Measurements from ENCODE around the gene FRMD4A.
"Not testable (repeated sequence)": the region's sequence is repeated elsewhere in the genome, so short reads cannot be mapped to it uniquely, and the experiment has no call there.

Gene FRMD4A

DNA sequence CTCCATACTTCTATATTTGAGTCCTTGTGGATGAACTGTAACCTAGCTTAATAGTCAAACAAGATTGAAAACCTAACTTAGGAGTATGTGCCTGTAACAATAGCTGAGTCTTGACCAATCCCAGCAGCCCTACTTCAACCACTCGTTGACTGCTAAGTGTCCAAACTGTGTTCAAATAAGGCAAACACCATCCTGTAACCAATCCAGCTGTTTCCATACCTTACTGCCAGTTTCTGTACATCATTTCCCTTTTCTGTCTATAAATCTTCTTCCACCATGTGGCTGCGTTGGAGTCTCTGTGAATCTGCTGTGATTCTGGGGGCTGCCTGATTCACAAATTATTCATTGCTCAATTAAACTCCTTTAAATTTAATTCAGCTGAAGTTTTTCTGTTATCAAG, 195.5 kb downstream of the FRMD4A start:
- DNase-seq = not testable (repeated sequence)

DNA sequence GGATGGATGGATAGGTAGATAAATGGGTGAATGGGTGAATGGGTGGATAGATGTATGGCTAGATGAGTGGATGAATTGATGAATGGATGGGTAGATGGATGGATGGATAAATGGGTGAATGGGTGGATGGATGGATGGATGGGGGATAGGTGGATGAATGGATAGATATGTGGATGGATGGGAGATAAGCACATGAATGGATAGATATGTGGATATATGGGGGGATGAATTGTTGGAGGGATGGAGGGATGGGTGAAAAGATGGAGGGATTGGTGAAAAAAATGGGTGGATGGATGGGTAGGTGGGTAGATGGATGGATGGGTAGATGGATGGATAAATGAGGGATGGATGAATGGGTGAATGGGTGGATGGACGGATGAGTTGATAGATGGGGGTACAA, 196.4 kb downstream of the FRMD4A start:
- no peak for DNase-seq

DNA sequence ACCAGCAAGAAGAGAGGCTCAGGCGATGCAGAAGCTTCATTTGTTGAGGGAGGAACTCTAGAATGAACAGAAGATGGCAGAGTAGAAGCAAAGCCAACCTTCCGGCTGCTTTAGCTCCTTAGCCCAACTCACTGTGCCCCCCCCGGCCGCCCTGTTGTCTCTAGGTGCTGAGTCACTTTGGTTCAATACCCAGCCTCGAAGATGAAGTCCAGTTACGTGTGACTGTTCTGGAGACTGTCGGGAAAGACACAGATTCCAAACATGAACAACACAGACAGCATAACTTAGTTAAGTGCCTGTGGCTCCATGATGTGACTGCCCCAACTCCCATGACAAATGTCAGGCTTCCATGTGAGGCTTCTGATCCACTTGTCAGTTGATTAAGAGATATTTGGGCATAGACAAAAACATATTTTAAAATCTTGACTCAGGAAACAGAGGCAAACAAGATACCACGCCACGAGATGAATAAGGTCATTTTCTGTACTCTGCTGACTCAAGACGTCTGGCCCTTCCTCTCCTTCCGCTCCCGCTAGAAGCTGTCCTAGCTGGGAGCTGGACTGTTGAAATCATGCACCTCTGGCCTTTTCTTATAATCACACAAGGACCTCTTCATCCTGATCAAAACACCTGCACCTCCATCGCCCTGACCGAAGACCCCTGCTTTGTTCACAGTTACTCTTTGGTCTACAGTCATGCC, 199.3 kb downstream of the FRMD4A start:
- DNase-seq = no peak

DNA sequence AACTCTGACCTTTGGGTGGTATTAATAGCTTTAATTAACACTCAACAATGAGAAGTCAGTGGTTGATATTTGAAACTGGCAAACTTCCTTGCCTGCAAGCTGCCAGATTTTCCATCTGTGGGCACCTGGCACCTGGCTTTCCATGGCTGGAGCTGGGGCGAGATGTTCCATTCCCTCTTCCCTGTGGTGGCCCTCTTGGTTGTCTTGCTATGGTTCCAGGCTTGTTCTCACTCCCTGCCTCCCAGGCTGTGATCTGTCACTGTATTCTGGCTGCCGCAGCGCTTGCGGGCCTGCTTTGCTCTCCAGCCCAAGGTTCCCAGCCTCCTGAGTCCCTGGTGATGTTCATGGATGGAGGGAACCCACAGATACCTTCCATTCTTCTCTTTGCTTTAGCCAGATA, 201.0 kb downstream of the FRMD4A start:
- DNase-seq = no peak

DNA sequence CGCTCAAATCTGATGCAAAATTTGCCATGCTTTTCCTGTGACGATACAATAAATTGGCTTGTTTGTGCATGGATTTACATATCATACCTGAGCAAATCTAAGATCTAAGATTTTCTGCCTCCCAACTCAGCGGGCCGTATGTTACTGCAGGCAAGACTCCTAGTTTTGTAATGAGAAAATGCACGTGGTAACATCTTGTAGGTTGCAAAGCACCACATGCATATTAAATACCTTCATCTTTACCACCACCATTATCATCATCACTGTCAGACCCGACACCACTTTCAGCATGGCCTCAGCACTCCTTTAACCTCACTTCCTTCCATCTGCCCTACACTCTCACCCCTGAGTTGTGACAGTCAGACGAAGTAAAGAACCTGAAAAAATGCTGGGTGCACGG, 202.2 kb downstream of the FRMD4A start:
- no peak for DNase-seq

DNA sequence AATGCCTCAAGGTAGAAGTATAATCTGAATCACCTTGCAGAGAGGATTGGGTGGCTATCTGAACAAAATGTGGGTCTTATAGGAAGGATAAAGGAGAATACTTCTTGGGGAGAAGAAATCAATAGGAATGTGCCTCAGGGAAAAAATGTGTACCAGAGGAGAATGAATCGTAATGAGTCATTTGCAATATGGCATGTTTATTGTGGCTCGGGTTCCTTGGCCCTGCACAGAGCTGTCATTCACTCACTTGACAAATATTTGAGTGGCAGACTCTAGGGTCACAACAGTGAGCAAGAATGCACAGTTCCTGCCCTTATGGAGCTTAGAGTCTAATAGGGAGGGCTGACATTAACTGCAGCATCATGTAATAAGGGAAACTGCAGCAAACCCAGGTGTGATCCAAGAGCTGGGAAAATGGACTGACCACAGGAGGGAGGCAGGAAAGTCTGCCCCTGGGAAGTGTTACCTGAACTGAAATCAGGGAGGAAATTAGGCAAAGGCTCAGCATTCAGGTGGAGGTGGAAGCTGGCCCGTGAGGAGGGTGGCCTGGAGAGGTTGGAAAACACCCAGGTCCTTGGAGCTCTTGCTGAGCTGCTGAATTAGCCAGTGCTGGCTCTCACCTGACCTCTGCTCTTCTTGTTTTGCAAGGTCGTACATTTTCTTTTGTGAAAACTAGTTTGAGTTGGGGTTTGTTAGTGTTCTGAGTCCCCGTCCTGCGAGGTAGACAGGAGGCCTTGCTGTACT, 203.9 kb downstream of the FRMD4A start:
- no peak for DNase-seq

DNA sequence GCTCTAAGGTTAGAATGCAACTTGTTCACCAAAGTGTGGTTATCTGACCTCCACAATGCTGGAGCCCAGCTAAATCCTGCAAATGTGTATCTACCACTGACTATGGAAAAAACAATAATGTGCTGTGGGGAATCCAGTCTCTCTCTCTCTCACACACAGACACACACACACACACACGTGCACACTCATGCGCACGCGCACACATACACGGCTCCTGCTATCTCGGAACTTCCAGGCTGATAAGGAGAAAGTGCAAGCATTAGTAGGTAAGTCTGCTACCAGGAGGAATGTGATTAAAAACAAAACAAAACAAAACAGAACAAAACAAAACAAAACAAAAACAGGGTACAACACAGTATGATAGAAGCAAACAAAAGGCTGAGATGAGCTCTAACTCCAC, 205.2 kb downstream of the FRMD4A start:
- DNase-seq = no peak

DNA sequence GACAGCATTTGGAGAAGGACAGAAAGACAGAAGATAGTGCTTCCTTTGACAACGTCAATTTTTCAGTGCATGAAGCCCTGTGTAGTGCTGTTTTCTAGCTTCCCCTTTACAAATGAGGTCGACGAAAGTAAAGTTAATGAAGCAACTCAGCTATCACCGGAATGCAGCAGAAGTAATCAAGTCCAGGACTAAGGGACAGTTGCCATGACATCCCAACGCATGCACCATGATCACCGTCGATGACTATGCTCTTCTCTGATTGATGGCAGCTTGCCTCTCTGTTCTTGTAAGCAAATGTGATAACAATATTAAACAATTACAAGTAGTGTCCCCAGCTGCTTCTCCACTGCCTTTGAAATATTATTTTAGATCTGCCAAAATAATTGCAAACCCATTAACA, 205.8 kb downstream of the FRMD4A start:
- no peak for DNase-seq

DNA sequence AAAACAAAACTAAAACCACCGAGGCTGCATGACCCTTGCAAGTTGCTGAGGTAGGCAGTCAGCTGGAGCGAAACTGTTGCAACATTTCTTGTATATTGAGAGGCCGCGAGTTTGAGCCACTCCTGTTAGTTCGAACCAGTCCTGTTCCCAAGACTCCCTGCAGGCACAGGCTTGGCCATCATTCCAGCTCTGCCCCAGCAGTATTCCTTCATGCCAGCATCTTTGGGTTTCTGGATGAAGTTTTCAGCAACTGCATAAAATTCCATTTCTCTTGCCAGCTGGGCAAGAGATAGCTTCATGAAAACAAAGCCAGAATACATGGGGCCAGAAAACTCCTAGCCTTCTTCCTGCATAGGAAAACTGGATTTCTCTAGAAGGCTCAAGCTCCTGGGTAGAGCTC, 207.6 kb downstream of the FRMD4A start:
- DNase-seq = no peak

DNA sequence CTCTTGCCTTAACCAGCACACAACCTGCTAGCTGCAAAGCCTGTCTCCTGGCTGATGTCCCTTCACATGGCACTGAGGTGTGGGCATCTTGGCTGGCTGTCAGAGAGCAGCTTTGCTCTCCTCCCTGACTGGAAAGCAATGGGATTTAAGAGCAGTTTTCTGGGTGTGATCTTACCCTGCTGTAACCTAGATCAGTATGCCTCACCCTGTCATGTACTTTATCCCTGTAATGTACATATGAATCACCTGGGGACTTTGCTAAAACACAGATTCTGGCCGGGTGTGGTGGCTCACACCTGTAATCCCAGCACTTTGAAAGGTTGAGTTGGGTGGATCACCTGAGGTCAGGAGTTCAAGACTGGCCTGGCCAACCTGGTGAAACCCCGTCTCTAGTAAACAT, 209.9 kb downstream of the FRMD4A start:
- no peak for DNase-seq

DNA sequence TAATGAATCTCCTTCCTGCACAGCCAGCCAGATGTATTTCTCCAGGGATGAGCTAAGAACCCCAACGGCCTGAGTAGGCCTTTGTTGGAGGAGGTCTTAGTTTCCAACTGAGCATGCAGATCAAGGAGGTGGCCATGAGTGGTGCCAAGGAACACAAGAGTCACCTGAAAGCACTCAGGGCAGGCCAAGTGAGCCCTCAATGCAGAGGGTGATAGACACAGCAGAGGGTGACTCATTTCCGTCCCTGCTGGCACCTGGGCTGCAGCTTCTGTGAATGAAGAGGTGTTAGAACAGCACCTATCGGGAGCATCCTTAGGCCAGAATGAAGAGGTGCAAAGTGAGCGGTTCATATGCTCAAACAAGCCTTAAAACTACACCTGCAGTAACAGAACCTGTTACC, 211.8 kb downstream of the FRMD4A start:
- DNase-seq = no peak

DNA sequence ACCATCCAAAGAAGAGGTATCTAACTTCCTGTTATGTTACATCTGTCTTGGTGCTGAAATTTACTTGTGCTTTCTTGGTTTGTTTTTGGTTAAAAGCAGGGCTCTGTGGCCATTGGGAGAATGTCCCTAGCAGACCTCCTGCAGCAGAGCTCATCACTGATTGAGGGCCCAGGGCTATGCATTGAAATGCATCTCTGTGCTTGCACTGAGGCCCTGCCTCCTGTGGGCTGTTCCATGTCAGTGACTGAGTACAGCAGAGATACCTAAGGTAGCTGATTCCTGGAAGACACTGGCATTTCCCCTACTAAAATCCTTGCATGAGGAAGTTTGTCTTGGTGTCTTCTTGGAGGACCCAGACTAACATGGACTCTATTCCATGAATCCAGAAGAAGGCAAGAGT, 213.9 kb downstream of the FRMD4A start:
- DNase-seq = no peak

DNA sequence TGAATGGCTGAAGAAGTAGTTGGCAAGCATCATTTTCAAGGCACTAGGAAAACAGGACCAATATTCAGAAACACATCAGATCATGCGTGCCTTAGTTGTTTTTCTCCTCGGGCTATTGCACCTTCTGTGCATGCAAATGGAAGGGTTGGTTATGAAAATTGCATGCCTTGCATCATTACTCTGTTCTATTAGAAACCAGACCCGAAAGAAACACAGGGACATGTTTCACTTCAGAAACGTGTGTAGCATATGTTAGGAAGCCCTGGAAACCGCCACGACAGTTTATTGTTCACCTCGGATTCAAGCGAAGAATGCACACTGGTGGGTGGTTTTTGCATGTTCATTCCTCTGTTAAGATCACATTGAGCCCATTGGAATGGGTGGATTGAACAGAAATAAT, 214.7 kb downstream of the FRMD4A start:
- no peak for DNase-seq

DNA sequence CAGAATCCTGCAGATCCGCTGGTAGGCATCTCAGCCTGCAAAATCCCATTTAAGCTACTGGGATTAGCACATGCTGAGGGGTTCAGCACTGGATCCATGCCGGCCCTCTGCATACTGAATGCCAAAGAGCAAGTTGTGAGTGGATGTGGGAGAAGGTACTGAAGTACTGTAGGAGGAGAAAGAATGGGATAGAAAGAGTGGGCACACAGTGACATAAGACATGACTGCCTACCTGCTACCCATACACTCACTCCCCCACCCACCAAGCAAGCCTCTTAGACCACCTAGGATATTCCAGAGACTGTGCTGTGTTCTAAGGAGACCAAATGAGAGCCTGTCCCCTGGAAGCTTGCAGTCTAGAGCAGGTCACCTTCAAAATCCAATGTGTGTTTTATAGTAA, 215.9 kb downstream of the FRMD4A start:
- DNase-seq = no peak

DNA sequence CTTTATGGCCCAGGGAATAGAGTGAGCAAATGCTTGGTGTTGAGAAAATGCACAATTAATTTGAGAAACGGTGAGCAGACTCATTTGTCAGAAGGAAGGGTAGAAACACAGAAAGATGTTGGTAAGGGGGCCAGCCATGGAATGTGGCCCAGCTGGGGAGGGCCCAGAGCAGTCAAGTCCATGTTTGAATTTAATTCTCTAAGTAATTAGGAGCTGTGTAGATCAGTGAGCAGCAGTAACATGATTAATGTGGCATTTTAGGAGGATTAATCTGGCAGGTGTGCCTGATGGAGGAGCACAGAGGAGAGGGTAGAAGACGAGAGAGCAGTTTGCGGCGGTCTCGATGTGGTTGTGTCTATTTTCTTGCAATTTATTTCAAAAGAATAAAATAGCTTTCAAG, 218.7 kb downstream of the FRMD4A start:
- no peak for DNase-seq

DNA sequence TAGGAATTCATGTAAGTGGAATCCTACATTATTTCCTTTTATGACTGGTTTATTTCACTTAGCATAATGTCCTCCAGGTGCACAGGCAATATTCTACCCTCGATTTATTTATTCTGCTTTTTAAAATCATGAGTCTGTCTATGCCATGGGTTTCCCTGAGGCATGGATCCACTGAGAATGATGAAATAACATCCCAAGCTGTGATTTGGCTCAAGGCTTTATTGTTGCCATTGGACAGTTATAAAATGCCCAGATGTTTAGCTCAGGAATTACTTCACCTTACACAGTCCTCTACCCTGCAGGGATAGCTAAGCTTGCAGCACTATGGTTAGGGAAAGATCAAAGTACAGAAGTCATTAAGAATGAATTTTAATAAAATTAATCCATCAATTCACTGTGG, 219.5 kb downstream of the FRMD4A start:
- DNase-seq = no peak

DNA sequence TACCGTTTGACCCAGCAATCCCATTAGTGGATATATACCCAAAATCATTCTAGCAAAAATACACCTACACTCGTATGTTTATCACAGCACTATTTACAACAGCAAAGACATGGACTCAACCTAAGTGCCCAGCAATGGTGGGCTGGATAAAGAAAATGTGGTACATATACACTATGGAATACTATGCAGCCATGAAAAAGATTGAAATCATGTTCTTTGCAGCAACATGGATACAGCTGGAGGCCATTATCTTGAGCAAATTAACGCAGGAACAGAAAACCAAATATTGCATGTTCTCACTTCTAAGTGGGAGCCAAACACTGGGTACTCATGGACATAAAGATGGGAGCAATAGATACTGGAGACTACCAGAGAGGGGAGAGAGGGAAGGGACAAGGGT, 223.9 kb downstream of the FRMD4A start:
- no peak for DNase-seq

DNA sequence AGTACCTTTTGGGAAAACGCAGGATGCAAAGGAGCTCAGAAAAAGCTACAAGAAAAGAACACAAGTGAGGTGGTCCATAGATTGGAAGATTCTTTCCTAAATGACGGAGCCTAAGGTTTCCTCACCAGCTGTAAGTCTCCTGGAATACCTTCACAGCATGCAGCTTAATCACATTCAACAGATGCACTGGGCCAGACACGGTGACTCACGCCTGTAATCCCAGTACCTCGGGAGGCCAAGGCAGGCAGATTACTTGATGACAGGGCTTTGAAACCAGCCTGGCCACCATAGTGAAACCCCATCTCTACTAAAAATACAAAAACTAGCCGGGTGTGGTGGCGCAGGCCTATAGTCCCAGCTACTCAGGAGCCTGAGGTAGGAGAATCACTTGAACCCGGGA, 228.7 kb downstream of the FRMD4A start:
- no peak for DNase-seq

DNA sequence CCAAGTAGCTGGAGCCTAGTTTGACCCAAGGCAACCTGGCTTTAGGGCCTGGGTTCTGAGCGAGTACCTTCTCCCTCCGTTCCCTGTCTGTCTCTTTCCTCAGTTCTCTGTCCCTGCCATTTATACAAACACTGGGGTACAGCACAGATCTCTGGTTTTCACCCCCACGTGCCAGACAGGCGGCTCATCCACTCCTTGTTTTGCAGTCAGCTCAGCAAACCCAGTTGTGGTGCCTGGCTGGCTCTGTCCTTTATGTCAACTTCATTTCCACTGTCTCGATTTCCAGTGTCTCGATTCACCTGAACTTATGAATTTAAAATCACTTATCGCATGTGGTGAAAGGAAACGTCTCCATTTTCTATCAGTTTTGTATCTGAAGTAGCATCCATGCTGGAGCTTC, 230.8 kb downstream of the FRMD4A start:
- no peak for DNase-seq

DNA sequence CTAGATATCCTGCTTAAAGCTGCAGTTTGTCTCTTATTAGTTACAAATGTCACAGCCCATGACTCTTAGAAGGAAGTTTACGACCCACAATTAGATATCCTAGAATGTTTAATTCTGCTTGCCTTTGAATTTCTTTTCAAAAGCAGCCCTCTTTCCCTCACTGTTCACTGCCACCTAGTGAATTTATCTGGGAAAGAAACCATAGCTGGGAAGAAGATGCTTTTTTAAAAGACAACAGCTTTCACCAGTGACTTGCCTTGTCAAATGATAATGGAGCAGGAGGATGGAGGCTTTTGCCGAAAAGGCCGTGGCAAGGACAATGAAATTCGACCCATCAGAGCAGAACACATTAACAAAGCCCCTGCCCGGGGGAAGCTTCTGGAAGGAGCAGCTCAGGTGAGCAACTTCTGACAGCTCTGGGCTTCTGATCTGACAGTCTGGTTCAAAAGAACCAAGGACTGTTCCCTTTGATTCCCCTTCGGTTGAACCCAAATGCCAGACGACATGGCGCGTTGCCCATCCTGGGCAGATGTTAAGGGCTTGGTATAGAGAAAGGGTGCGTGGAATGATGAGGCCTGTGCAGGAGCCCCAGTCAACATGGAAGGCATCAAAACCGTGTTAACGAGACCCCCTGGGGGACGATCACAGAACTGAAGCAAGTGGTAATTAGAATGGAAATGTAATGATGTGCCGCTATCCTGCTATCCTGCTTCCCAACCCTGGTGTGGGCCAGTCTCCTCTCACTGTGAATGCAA, 236.8 kb downstream of the FRMD4A start:
- peak; percentile 45 for DNase-seq

DNA sequence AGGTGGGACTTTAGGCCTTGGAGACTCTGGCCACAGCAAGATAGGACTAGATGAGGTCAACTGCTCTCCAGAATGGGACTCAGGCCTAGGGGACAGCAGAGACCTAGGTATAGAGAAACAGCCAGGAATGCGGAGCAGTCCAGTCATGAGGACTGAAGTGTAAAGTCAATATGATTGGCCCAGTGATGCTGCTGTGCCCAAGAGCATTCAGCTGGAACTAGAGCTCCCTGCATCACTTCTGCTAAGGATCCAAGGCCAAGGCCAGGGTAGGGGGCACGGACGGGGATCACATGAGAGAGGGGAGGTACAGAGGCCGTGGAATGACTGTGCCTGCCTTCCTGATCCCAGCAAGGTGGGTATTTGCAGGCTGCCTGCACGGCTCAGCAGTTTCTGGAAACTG, 237.9 kb downstream of the FRMD4A start:
- DNase-seq = no peak

DNA sequence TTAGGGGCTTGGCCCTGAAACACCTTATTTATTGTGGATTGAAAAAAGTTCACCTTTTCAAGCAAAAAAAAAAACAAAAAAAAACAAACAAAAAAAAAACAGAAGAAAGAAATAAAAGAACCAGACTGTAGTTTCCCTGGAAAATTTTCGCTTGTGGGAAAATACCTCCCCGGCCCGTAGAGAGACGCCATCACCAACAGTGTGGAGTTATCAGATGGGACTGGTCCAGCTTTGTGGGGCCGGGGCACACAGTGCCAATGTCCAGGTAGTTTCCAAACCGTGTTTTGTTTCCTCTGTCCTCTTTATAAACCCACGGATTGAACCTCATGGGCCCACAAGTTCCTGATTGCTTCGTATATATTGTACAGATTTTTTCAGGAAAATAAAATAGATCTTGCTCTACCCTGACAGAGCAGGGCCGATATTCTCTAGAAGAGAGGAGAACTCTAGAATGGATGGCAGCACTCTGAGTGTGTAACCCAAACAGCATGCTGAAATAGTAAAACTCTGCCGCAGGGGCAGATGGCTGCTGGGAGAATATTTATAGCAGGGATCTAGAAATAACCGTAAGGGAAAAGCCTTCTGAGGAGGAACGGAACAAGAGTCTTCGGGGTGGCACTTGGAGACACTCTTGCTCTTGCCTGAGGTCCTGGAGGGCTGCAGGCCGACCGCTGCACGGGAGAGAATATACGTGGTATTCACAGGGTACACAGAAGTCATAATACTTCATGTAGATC, 241.0 kb downstream of the FRMD4A start:
- DNase-seq = no peak

DNA sequence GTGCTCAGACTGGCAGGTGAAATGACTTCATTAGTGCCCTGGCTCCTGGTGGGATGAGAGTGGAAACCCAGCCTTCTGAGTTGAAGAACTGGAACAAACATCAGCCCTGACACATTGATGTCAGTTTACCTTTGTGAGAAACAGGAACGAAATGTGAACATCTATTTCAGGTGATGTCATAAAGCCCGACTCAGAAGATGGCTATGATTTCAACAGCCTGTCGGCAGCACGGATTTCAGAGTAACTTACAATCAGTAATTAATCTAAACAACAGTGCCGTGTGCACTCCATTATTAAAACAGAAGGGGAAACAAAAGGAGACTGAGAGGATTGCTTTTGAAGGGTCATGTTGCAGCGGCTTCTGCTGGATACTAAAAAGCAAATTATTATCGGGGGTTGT, 243.2 kb downstream of the FRMD4A start:
- no peak for DNase-seq

Measured in amniotic stem cell (primary cell).